ENCODE results near the gene ZNF681. TPM values are rescaled to one million over a fixed set of nuclear protein-coding genes. Genes with fewer than 3 reads are reported as not detected.
"Not testable (repeated sequence)": the region's sequence is repeated elsewhere in the genome, so short reads cannot be mapped to it uniquely, and the experiment has no call there.

The ZNF681 gene
- total RNA-seq, 1 experiment from 2014 or later = 5.6 TPM

DNA sequence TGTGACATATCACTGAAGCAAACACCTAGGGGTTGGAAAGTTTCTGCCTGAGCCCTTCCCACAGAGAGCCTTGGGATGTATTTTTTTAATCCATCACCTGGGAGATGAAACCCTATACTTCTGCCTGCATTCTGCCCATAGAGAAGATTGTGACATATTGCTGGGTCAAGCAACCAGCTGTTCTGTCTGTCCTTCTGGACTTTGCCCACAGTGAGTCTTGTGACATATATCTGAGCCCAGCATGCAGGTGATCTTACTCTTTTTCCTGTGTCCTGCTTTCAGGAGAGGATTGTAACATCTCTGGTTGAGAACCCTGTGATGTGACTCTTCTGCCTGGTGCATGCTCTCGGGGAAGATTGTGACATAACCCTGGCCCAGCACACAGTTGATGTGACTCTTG lies 24.9 kb upstream of the ZNF681 start:
- H3K36me3 ChIP-seq (replicated peaks; ENCODE audit: control insufficient read depth, insufficient read depth, low read length) = peaks cover 44% of the 10 kb centered on the region
- DNase-seq = no peak
- H3K4me3 ChIP-seq (ENCODE audit: insufficient read depth, low read depth, low read length) = no peak overlapping the region

DNA sequence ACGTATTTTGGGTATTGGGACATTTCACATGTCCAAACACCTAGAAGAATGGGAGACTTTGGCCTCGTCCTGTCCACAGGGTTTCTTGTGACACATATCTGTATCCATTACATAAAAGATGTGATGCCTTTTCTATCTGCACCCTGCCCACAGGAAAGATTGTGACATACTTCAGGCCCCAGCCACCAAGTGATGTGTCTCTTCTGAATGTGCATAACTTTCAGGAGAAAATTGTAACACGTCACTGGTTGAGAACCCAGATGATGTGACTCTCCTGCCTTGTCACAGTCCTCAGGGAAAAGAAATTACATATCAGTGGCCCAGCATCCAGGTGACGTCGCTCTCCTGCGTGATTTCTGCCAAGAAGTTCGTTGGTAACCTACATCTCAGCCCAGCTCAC lies 21.0 kb upstream of the ZNF681 start:
- H3K27me3 ChIP-seq (ENCODE audit: control insufficient read depth, insufficient read depth, low read length) = no peaks in the 10 kb centered on the region
- H3K4me3 ChIP-seq (ENCODE audit: insufficient read depth, low read depth, low read length) = no peak overlapping the region
- no peak for DNase-seq
- H3K36me3 ChIP-seq (replicated peaks; ENCODE audit: control insufficient read depth, insufficient read depth, low read length) = peaks cover 57% of the 10 kb centered on the region

More for the DNA sequence above, 24.9 kb upstream of the ZNF681 start:
- H3K27me3 ChIP-seq (ENCODE audit: control insufficient read depth, insufficient read depth, low read length) = no peaks in the 10 kb centered on the region

- Histone ChIP-seq H3K4me3 (ENCODE audit: insufficient read depth, low read depth, low read length) (no peak overlapping the region), H3K36me3 (replicated peaks; ENCODE audit: control insufficient read depth, insufficient read depth, low read length) (peaks cover 53% of the 10 kb centered on the region), H3K27me3 (ENCODE audit: control insufficient read depth, insufficient read depth, low read length) (no peaks in the 10 kb centered on the region)
- DNase-seq = no peak
Observed at GRCh38 chr19:23778566-23778965, 19.9 kb upstream of the ZNF681 start.

- H3K36me3 ChIP-seq (replicated peaks; ENCODE audit: control insufficient read depth, insufficient read depth, low read length) = peaks cover 49% of the 10 kb centered on the region
- H3K4me3 ChIP-seq (ENCODE audit: insufficient read depth, low read depth, low read length); H3K27me3 ChIP-seq (ENCODE audit: control insufficient read depth, insufficient read depth, low read length); DNase-seq: not testable (repeated sequence)
Observed at GRCh38 chr19:23778036-23778435, 19.3 kb upstream of the ZNF681 start.

DNA sequence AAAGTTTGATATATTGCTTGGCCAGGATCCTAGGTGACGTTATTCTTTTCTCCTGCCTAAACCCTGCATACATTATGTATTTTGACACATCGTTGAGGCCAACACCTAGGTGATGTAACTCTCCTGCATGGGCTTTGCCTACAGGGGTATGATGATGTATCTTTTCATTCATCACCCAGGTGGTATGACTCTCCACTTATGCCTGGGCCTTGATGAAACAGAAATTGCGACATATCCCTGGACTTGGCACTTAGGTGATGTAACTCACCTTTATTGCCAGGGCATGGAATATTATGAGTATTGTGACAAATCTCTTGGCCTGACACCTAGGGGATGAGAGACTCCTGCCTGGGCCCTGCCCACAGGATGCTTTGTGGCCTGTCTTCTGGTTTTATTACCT lies 18.5 kb upstream of the ZNF681 start:
- Histone ChIP-seq H3K4me3 (ENCODE audit: insufficient read depth, low read depth, low read length) (no peak overlapping the region), H3K27me3 (ENCODE audit: control insufficient read depth, insufficient read depth, low read length) (no peaks in the 10 kb centered on the region), H3K36me3 (replicated peaks; ENCODE audit: control insufficient read depth, insufficient read depth, low read length) (peaks cover 49% of the 10 kb centered on the region)
- no peak for DNase-seq

DNA sequence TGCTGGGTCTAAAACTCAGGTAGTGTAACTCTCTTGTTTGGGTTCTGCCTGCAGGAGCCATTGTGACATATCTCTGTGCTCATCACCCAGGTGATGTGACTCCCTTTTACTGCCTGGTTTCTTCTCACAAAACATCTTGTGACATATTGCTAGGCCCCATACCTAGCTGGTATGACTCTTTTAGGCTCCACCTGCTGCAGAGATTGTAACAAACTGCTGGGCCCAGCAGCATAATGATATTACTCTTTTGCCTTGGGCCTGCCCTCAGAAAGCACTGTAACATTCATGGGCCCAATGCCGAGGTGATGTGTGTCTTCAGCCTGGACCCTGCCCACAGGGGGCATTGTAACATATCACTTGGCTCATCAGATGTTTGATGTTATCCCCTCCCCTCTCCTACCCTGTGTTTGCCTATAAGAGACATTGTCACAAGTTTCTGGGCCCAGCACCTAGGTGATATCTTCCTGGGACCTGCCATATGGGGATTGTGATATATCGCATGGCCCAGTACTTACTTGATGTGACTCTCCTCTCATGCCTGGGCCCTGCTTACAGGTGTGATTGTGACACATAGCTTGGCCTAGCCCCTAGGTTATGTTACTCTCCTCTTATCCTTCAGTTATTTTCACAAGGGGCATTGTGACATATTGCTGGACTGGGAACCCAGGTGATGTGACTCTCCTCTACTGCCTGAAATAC lies 18.0 kb upstream of the ZNF681 start:
- H3K4me3 ChIP-seq (ENCODE audit: insufficient read depth, low read depth, low read length) = no peak overlapping the region
- no peak for DNase-seq
- no peaks in the 10 kb centered on the region for H3K27me3 ChIP-seq (ENCODE audit: control insufficient read depth, insufficient read depth, low read length)
- H3K36me3 ChIP-seq (replicated peaks; ENCODE audit: control insufficient read depth, insufficient read depth, low read length) = peaks cover 46% of the 10 kb centered on the region

DNA sequence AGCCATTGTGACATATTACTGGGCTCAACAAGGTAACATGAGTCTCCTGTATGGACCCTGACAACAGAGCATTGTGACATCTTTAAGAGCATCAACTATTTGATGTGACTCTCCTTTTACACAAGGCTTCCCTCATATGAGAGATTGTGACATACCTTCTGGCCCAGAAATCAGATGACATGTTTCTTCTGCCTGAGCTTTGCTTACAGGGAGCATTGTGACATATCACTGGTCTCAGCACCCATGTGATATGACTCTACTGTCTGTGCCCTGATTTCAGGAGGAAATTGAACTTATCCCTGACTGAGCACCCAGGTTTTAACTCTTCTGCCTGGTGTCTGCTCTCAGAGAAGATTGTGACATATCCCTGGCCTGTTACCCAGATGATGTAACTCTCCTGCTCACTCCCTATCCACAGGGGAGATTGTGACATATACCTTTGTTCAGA lies 15.9 kb upstream of the ZNF681 start:
- no peaks in the 10 kb centered on the region for H3K27me3 ChIP-seq (ENCODE audit: control insufficient read depth, insufficient read depth, low read length)
- H3K4me3 ChIP-seq (ENCODE audit: insufficient read depth, low read depth, low read length) = no peak overlapping the region
- no peak for DNase-seq
- peaks cover 42% of the 10 kb centered on the region for H3K36me3 ChIP-seq (replicated peaks; ENCODE audit: control insufficient read depth, insufficient read depth, low read length)

- no peak for DNase-seq
- Histone ChIP-seq H3K27me3 (ENCODE audit: control insufficient read depth, insufficient read depth, low read length) (no peaks in the 10 kb centered on the region), H3K36me3 (replicated peaks; ENCODE audit: control insufficient read depth, insufficient read depth, low read length) (peaks cover 38% of the 10 kb centered on the region), H3K4me3 (ENCODE audit: insufficient read depth, low read depth, low read length) (no peak overlapping the region)
Observed at GRCh38 chr19:23774106-23774505, 15.4 kb upstream of the ZNF681 start.

GRCh38 chr19:23772675-23773063 lies 14.0 kb upstream of the ZNF681 start:
- DNase-seq = no peak
- peaks cover 33% of the 10 kb centered on the region for H3K36me3 ChIP-seq (replicated peaks; ENCODE audit: control insufficient read depth, insufficient read depth, low read length)

GRCh38 chr19:23771761-23772674 lies 13.3 kb upstream of the ZNF681 start:
- DNase-seq = no peak
- Histone ChIP-seq H3K27me3 (ENCODE audit: control insufficient read depth, insufficient read depth, low read length) (no peaks in the 10 kb centered on the region), H3K4me3 (ENCODE audit: insufficient read depth, low read depth, low read length) (no peak overlapping the region), H3K36me3 (replicated peaks; ENCODE audit: control insufficient read depth, insufficient read depth, low read length) (peaks cover 28% of the 10 kb centered on the region)

More at GRCh38 chr19:23772675-23773063, 14.0 kb upstream of the ZNF681 start:
- no peaks in the 10 kb centered on the region for H3K27me3 ChIP-seq (ENCODE audit: control insufficient read depth, insufficient read depth, low read length)
- no peak overlapping the region for H3K4me3 ChIP-seq (ENCODE audit: insufficient read depth, low read depth, low read length)

DNA sequence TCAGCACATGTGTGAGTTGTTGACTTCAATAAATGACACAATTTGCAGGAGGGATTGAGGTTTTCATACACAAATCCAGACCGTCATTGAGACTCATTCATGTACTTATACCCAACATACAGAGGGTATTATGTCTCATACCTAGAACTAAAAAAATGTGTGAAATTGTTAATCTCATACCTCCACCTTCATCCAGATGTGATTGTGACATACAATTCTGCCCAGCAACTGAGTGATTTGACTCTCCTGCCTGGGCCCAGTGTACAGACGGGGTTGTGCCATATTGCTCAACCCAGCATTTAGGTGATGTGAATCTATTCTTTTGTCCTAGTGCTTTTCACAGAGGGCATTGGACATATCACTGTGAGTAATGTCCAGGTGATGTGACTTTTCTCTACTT lies 12.6 kb upstream of the ZNF681 start:
- no peak for DNase-seq
- no peak overlapping the region for H3K4me3 ChIP-seq (ENCODE audit: insufficient read depth, low read depth, low read length)

DNA sequence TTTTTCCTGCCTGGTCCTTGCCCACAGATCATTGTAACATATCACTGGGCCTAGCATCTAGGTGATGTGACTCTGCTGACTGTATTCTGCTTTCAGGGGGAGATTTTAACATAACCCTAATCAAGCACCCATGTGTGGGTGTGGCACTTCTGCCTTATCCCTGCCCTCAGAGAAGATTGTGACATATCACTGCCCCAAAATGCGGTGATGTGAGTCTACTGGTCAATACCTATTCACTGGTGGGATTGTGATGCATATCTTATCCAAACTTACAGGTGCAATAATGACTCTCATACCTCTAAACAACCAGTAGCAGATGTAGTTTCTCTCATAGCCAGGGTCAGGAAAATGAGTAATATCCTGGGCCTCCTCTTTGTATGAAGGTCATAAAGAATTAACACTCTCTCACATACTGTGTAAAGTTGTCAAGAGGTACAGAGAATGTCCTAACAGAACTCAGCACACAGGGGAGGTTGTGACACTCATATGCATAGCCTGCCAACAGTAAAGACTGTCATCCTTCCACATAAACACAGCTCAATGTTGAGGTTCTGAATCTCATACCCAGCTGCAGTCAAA lies 12.1 kb upstream of the ZNF681 start:
- H3K4me3 ChIP-seq (ENCODE audit: insufficient read depth, low read depth, low read length) = no peak overlapping the region
- H3K27me3 ChIP-seq (ENCODE audit: control insufficient read depth, insufficient read depth, low read length) = no peaks in the 10 kb centered on the region
- H3K36me3 ChIP-seq (replicated peaks; ENCODE audit: control insufficient read depth, insufficient read depth, low read length) = peaks cover 18% of the 10 kb centered on the region
- DNase-seq = no peak

More for the DNA sequence above, 12.6 kb upstream of the ZNF681 start:
- peaks cover 23% of the 10 kb centered on the region for H3K36me3 ChIP-seq (replicated peaks; ENCODE audit: control insufficient read depth, insufficient read depth, low read length)
- H3K27me3 ChIP-seq (ENCODE audit: control insufficient read depth, insufficient read depth, low read length) = no peaks in the 10 kb centered on the region

GRCh38 chr19:23769691-23770468 lies 11.2 kb upstream of the ZNF681 start:
- no peak for DNase-seq
- Histone ChIP-seq H3K4me3 (ENCODE audit: insufficient read depth, low read depth, low read length) (no peak overlapping the region), H3K36me3 (replicated peaks; ENCODE audit: control insufficient read depth, insufficient read depth, low read length) (peaks cover 15% of the 10 kb centered on the region)

DNA sequence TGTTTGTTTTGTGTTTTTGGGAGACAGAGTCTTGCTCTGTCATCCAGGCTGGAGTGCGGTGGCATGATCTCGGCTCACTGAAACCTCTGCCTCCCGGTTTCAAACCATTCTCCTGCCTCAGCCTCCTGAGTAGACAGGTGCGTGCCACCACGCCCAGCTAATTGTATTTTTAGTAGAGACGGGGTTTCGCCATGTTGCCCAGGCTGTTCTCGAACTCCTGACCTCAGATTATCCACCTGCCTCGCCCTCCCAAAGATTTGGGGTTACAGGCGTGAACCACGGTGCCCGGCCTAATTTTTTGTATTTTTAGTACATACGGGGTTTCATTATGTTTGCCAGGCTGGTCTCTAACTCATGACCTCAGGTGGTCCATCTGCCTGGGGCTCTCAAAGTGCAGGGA lies 8.3 kb upstream of the ZNF681 start:
- H3K27me3 ChIP-seq (ENCODE audit: control insufficient read depth, insufficient read depth, low read length) = no peaks in the 10 kb centered on the region
- no peak for DNase-seq
- H3K4me3 ChIP-seq (ENCODE audit: insufficient read depth, low read depth, low read length) = no peak overlapping the region
- H3K36me3 ChIP-seq (replicated peaks; ENCODE audit: control insufficient read depth, insufficient read depth, low read length) = peaks cover 6% of the 10 kb centered on the region

More at GRCh38 chr19:23769691-23770468, 11.2 kb upstream of the ZNF681 start:
- no peaks in the 10 kb centered on the region for H3K27me3 ChIP-seq (ENCODE audit: control insufficient read depth, insufficient read depth, low read length)
